Endothelial cell of umbilical vein (primary cell): ENCODE data around the gene SEPTIN11. TPM values are rescaled to one million over a fixed set of nuclear protein-coding genes. Genes with fewer than 3 reads are reported as not detected.

Source experiments
- BruUV-seq: library from RNA; stranded (reverse); fragments of 400-500 nt; replicated peaks from 2 replicates; lab custom pipeline; 2021; lab: Mats Ljungman, UMichigan
- CTCF ChIA-PET: fragments of 300-600, 350-600 bp; sonication (Branson Sonifier 250); formaldehyde crosslinking; loops from one replicate; lab custom pipeline; 2021; ENCODE audit warnings: antibody characterized with exemption, inconsistent platforms; lab: Charles Lee
- POLR2A ChIA-PET: fragments of 300-600, 350-600 bp; sonication (Branson Sonifier 250); formaldehyde crosslinking; loops from one replicate; lab custom pipeline; 2021; ENCODE audit warnings: antibody characterized with exemption, inconsistent platforms; lab: Charles Lee
- DNase-seq: peaks from one replicate; pipeline ENCODE4 v3.0.0-alpha.2; 2011; ENCODE audit warnings: low read depth, low spot score
- FAIRE-seq: peaks from 2 replicates; lab custom pipeline; 2011; peaks lifted over from hg19 to GRCh38; lab: Jason Lieb, UNC
- H2AFZ ChIP-seq: 2 replicates; pipeline ENCODE4 v1.6.0; 2012; ENCODE audit warnings: low read depth, low read length, control low read depth, inconsistent platforms
- H3K27ac ChIP-seq: 2 replicates; pipeline ENCODE4 v1.5.1; 2011; ENCODE audit warnings: low read depth, mild to moderate bottlenecking, control low read depth, low read length, moderate library complexity; ENCODE audit not compliant: insufficient read depth
- H3K27me3 ChIP-seq, 2 experiments: 2 replicates each; pipeline versions ENCODE4 v1.6.0 to v1.6.1; 2011; ENCODE audit warnings: low read length in 2 of 2, mixed read lengths in 1 of 2; ENCODE audit not compliant: control insufficient read depth in 2 of 2, insufficient read depth in 2 of 2
- H3K36me3 ChIP-seq, 2 experiments: 2 replicates in 1 of 2; 3 replicates in 1 of 2; pipeline ENCODE4 v1.5.1; 2011; ENCODE audit warnings: low read length in 2 of 2, mild to moderate bottlenecking in 1 of 2, moderate library complexity in 1 of 2; ENCODE audit not compliant: control insufficient read depth in 2 of 2, insufficient read depth in 2 of 2; ENCODE audit errors: extremely low read depth in 1 of 2
- H3K4me1 ChIP-seq: 3 replicates; pipeline ENCODE4 v1.5.1; 2011; ENCODE audit warnings: mild to moderate bottlenecking, low read length; ENCODE audit not compliant: control insufficient read depth, insufficient read depth; ENCODE audit errors: extremely low read depth
- H3K4me2 ChIP-seq: 2 replicates; pipeline ENCODE4 v1.6.1; 2011; ENCODE audit warnings: low read length, control low read depth, mixed read lengths; ENCODE audit not compliant: insufficient read depth
- H3K4me3 ChIP-seq, 3 experiments: fragments of 200-600 bp in 1 of 3; sonication (generic), shearing (Covaris generic) in 1 of 3; replicated peaks in 1 of 3; 2 replicates each; pipeline ENCODE4 v1.5.1; 2011 to 2016; ENCODE audit warnings: control low read depth in 3 of 3, low read length in 3 of 3, mild to moderate bottlenecking in 2 of 3, inconsistent platforms in 1 of 3, low read depth in 1 of 3, moderate library complexity in 1 of 3; ENCODE audit not compliant: insufficient read depth in 1 of 3
- H3K79me2 ChIP-seq: 2 replicates; pipeline ENCODE4 v1.6.0; 2012; ENCODE audit warnings: low read length, inconsistent platforms; ENCODE audit not compliant: control insufficient read depth, insufficient read depth
- H3K9ac ChIP-seq: replicated peaks from 2 replicates; pipeline ENCODE3; 2011; ENCODE audit warnings: low read length, control low read depth; ENCODE audit not compliant: insufficient read depth; ENCODE audit errors: extremely low read depth
- H3K9me1 ChIP-seq: replicated peaks from 3 replicates; pipeline ENCODE4 v1.6.0; 2011; ENCODE audit warnings: mild to moderate bottlenecking, low read length; ENCODE audit not compliant: control insufficient read depth, insufficient read depth; ENCODE audit errors: extremely low read depth
- H3K9me3 ChIP-seq: replicated peaks from 2 replicates; pipeline ENCODE4 v1.5.1; 2012; ENCODE audit warnings: low read length, inconsistent platforms; ENCODE audit not compliant: control insufficient read depth, insufficient read depth
- H4K20me1 ChIP-seq: replicated peaks from 2 replicates; pipeline ENCODE3; 2011; ENCODE audit warnings: mild to moderate bottlenecking, low read length; ENCODE audit not compliant: control insufficient read depth, insufficient read depth; ENCODE audit errors: extremely low read depth
- MAX ChIP-seq: IDR thresholded peaks from 2 replicates; pipeline ENCODE4 v1.6.1; 2011; ENCODE audit not compliant: insufficient read depth, insufficient read length
- MYC ChIP-seq: IDR thresholded peaks from one replicate; pipeline ENCODE4 v1.6.1; 2011; ENCODE audit warnings: mild to moderate bottlenecking, low read depth, low read length
- POLR2AphosphoS5 ChIP-seq: IDR thresholded peaks from 2 replicates; pipeline ENCODE4 v1.6.1; 2012; ENCODE audit warnings: low read depth, mild to moderate bottlenecking, control low read depth, low read length, moderate library complexity; ENCODE audit not compliant: insufficient read depth
- dilution Hi-C: fragments of 300-500 bp; cut with MboI; formaldehyde crosslinking; loops from one replicate; pipeline ENCODE4 v1.15.0; 2019; ENCODE audit warnings: low sequenced_read_pairs; ENCODE audit not compliant: extremely low pct_ligation_motif_present
- intact Hi-C: fragments of 100-400 bp; cut with micrococcal nuclease; formaldehyde crosslinking; loops from one replicate; pipeline ENCODE4 v1.10.0; 2022
- polyA plus RNA-seq, 4 experiments: library from polyadenylated mRNA; depleted of rRNA in 3 of 4; stranded (reverse) in 3 of 4; unstranded in 1 of 4; fragments of >200 nt; gene quantifications; 2 replicates each; pipeline versions ENCODE4 v1.2.1 to v1.2.3, GENCODE V29; 2011 to 2012; ENCODE audit warnings: missing spikeins in 1 of 4
- total RNA-seq: library from RNA; stranded (reverse); gene quantifications from 2 replicates; pipeline ENCODE4 v1.2.3, GENCODE V29; 2021

The SEPTIN11 gene
- total and polyA plus RNA-seq, 2 donors (not counting 3 experiments of a cell fraction or from before 2014, with no cell fraction given): 69.4 to 202 TPM

DNA sequence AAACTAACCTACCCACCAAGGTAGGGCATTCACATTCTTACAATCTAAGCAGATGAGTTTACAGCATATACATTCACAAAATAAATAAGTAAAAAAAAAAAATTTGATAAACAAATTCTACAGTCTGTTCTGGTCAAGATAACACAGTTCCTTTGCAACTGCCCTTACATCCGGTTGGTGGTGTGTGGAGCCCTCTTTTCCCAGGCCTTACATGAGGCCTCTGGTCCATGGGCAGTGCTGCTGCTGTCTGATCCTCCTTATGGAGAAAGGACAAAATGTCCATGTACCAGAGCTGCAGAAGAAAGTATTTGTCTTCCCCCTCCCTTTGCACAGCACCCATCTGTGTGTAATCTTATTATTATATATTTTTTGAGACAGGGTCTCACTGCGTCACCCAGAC is 2.2 kb upstream of the SEPTIN11 start:
- ChIA-PET CTCF (interaction anchor here (3.9 kb wide), 1 partner anchor 97 kb away, joined by 23 read pairs; no protein-coding TSS in a partner anchor), POLR2A (no interaction called here)
- no TSS peak for BruUV-seq
- Histone ChIP-seq H3K4me2 (no peak overlapping the region), H2AFZ (no peak overlapping the region), H3K9me1 (no peaks in the 10 kb centered on the region), H3K4me3 (no peak overlapping the region), H3K9ac (no peak overlapping the region), H3K27me3 (no peaks in the 10 kb centered on the region), H3K4me1 (peaks cover 18% of the 10 kb centered on the region), H3K36me3 (no peaks in the 10 kb centered on the region), H4K20me1 (no peaks in the 10 kb centered on the region), H3K9me3 (no peaks in the 10 kb centered on the region), H3K27ac (no peak overlapping the region), H3K79me2 (peaks cover 38% of the 10 kb centered on the region)
- no peak for FAIRE-seq
- TF ChIP-seq MYC (no peak), POLR2AphosphoS5 (no peak)
- dilution Hi-C loops: no loop called here
- no peak for DNase-seq
- intact Hi-C loops: loop anchor here (5.0 kb wide), 1 partner anchor 515 kb away; no protein-coding TSS in a partner anchor

- FAIRE-seq (peak; percentile 63), DNase-seq (peak; percentile 75)
- dilution Hi-C loops: no loop called here
- peak; percentile 10 for TF ChIP-seq MAX
- TF ChIP-seq POLR2AphosphoS5: no peak
- peak overlapping the region; percentile 52 to 95 (median 74) for H3K4me3 ChIP-seq
- BruUV-seq: no TSS peak
- H3K27ac ChIP-seq: peak overlapping the region; percentile 64
- peaks cover 50% of the 10 kb centered on the region for H3K79me2 ChIP-seq
- H3K9ac ChIP-seq: peak overlapping the region; percentile 70
- H3K36me3 ChIP-seq: no peaks in the 10 kb centered on the region
- ChIA-PET CTCF (interaction anchor here (1.0 to 4.3 kb wide), 6 partner anchors 29 to 255 kb away, joined by 4 to 23 read pairs (median 7); no protein-coding TSS in a partner anchor), POLR2A (interaction anchor here (0.7 to 3.4 kb wide), 4 partner anchors 52 to 144 kb away, joined by 3 to 24 read pairs (median 3); no protein-coding TSS in a partner anchor)
- H3K9me3 ChIP-seq: no peaks in the 10 kb centered on the region
- intact Hi-C loops: loop anchor here (1.0 to 5.0 kb wide), 10 partner anchors 52 to 516 kb away; no protein-coding TSS in a partner anchor
- no peaks in the 10 kb centered on the region for H3K27me3 ChIP-seq
- H3K4me1 ChIP-seq: peaks cover 15% of the 10 kb centered on the region
- H2AFZ ChIP-seq: peak overlapping the region; percentile 84
- H3K4me2 ChIP-seq: peak overlapping the region; percentile 68
- no peaks in the 10 kb centered on the region for H3K9me1 ChIP-seq
- no peaks in the 10 kb centered on the region for H4K20me1 ChIP-seq
Measured at GRCh38 chr4:76948443-76949275, 893 bp upstream of the SEPTIN11 start.
